ENCODE results near the gene PRRT1. TPM values are rescaled to one million over a fixed set of nuclear protein-coding genes. Genes with fewer than 3 reads are reported as not detected.
A peak's percentile ranks its signal among the peaks of the same experiment; 100 is the strongest.

PRRT1 gene
- polyA plus RNA-seq, 1 experiment, result 0.27 TPM

GRCh38 chr6:32196682-32197616 is 45.2 kb upstream of the PRRT1 start:
- TF ChIP-seq CTCF (IDR thresholded peaks at IDR 0.05; ENCODE audit: low read depth, low read length), result no peak
- Histone ChIP-seq H3K9me3 (ENCODE audit: control insufficient read depth, insufficient read depth, low read length) (no peaks in the 10 kb centered on the region; the same call in 1 of the 2 replicates), H3K4me3 (ENCODE audit: low read depth, low read length) (peak overlapping the region; percentile 83), H3K27me3 (ENCODE audit: control insufficient read depth, insufficient read depth, low read length) (peaks cover 4% of the 10 kb centered on the region), H3K27ac (ENCODE audit: low read depth, low read length) (peak overlapping the region; percentile 100)
- POLR2A ChIA-PET, result interaction anchor here (0.6 to 2.0 kb wide), 2 partner anchors 68 to 410 kb away, joined by 6 to 13 read pairs; partner anchors contain the start of genes ATF6B and FKBPL
- CTCF ChIA-PET, result interaction anchor here (0.7 to 2.1 kb wide), 4 partner anchors 48 to 264 kb away, joined by 3 to 18 read pairs (median 8); partner anchors contain the start of gene ATF6B
- no peak for DNase-seq (ENCODE audit: low read depth, low spot score)

GRCh38 chr6:32195902-32196681 is 44.4 kb upstream of the PRRT1 start:
- CTCF ChIA-PET, result interaction anchor here (0.6 to 2.1 kb wide), 29 partner anchors 10 to 1933 kb away, joined by 3 to 18 read pairs (median 4); partner anchors contain the start of genes AGPAT1, ATF6B, ATP6V1G2 and EGFL8
- Histone ChIP-seq H3K9me3 (ENCODE audit: control insufficient read depth, insufficient read depth, low read length) (no peaks in the 10 kb centered on the region; the same call in 1 of the 2 replicates), H3K27me3 (ENCODE audit: control insufficient read depth, insufficient read depth, low read length) (peaks cover 2% of the 10 kb centered on the region), H3K4me3 (ENCODE audit: low read depth, low read length) (peak overlapping the region; percentile 83), H3K27ac (ENCODE audit: low read depth, low read length) (peak overlapping the region; percentile 100)
- POLR2A ChIA-PET, result interaction anchor here (0.6 to 2.0 kb wide), 8 partner anchors 19 to 1122 kb away, joined by 3 to 30 read pairs (median 8); partner anchors contain the start of genes ATF6B, FKBPL and ZBTB22
- no peak for TF ChIP-seq CTCF (IDR thresholded peaks at IDR 0.05; ENCODE audit: low read depth, low read length)
- DNase-seq (ENCODE audit: low read depth, low spot score), result peak; percentile 55

DNA sequence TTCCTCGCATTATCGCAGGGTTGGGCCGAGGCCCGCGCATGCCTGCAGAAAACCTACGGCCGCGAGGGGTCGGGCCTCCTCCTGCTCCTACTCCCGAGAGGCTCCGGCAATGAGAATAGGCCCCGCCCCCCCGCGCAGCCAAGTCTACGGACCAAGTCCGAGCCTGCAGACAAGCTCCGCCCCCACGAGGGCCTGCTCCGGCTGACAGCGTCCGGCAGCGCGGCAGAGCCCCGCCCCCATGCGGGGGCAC is 43.8 kb upstream of the PRRT1 start:
- no peaks in the 10 kb centered on the region for H3K27me3 ChIP-seq (ENCODE audit: control insufficient read depth, insufficient read depth, low read length)
- H3K4me3 ChIP-seq (ENCODE audit: low read depth, low read length), result peak overlapping the region; percentile 83
- ChIA-PET CTCF (interaction anchor here (0.6 to 2.1 kb wide), 32 partner anchors 8 to 1933 kb away, joined by 3 to 18 read pairs (median 4); partner anchors contain the start of genes AGPAT1, ATF6B, ATP6V1G2 and EGFL8), POLR2A (interaction anchor here (0.7 to 2.0 kb wide), 7 partner anchors 19 to 1122 kb away, joined by 3 to 30 read pairs (median 11); partner anchors contain the start of genes ATF6B, FKBPL and ZBTB22)
- H3K27ac ChIP-seq (ENCODE audit: low read depth, low read length), result no peak overlapping the region
- H3K9me3 ChIP-seq (ENCODE audit: control insufficient read depth, insufficient read depth, low read length), result no peaks in the 10 kb centered on the region; the same call in 1 of the 2 replicates
- TF ChIP-seq CTCF (IDR thresholded peaks at IDR 0.05; ENCODE audit: low read depth, low read length), result peak; percentile 56
- peak; percentile 100 for DNase-seq (ENCODE audit: low read depth, low spot score)

DNA sequence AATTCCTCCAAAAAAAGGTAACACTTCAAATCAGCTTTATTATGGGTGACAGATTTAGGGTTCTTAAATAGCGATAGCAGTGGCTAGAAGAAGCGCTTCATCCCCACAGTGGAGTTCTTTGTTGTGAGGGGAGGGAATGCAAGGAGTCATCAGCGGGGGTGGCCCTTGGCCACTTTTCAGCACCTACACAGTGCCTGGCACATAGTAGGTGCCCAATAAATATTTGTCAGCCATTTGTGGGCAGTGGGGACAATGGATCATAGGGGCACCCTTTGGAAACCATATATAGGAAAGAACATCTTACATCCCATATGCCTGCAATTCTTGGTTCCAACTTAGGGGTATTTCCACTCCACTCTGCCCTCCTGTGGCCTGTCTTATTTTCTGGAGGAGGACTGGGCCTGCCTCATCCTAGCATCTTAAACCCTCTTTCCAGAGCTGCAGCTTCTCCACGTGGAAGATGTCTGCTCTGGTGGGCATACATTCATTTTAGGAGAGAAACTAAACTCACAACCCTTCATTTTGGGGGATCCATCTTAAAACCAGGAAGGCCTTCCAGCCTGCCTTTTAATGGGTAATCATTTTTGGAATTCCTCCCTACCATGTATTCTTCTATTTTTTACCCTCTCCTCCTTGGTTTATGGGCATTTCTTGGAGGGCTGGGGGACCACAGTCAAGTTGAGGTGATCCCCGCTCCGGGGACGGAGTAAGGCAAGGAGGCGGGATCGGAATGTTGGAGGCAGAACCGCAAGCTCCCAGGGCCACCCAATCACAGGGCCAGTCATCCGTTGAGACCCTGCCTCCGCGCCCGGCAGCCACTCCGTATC is 43.3 kb upstream of the PRRT1 start:
- Histone ChIP-seq H3K4me3 (ENCODE audit: low read depth, low read length) (peak overlapping the region; percentile 60), H3K27ac (ENCODE audit: low read depth, low read length) (peak overlapping the region; percentile 84), H3K9me3 (ENCODE audit: control insufficient read depth, insufficient read depth, low read length) (no peaks in the 10 kb centered on the region; the same call in 1 of the 2 replicates), H3K27me3 (ENCODE audit: control insufficient read depth, insufficient read depth, low read length) (no peaks in the 10 kb centered on the region)
- DNase-seq (ENCODE audit: low read depth, low spot score), result no peak
- CTCF ChIA-PET, result interaction anchor here (0.5 to 2.1 kb wide), 31 partner anchors 9 to 1018 kb away, joined by 3 to 18 read pairs (median 4); partner anchors contain the start of genes AGPAT1, ATF6B, ATP6V1G2 and EGFL8
- peak; percentile 65 for TF ChIP-seq CTCF (IDR thresholded peaks at IDR 0.05; ENCODE audit: low read depth, low read length)
- POLR2A ChIA-PET, result interaction anchor here (0.5 to 2.0 kb wide), 8 partner anchors 18 to 1123 kb away, joined by 3 to 30 read pairs (median 8); partner anchors contain the start of genes ATF6B, FKBPL and ZBTB22

Measured in AG04450 (cell line).